ENCODE data around the gene DSCAML1. TPM values are rescaled to one million over a fixed set of nuclear protein-coding genes. Genes with fewer than 3 reads are reported as not detected.

The DSCAML1 gene
- total and polyA plus RNA-seq, 4 donors: 0.18 to 1.5 (median 1.1) TPM

- WGBS, 2 donors: 86 to 88% methylated on average over 6 of the region's 6 CpGs
- Histone ChIP-seq H3K4me3 (no peak overlapping the region), H3K27me3 (ENCODE audit: control insufficient read depth in 3 of 3, insufficient read depth in 3 of 3, low read length in 2 of 3) (peaks cover 0 to 3% (median 2%) of the 10 kb centered on the region in 3 donors), H3K27ac (ENCODE audit: low read depth in 1 of 2, low read length in 1 of 2) (no peak overlapping the region), H3K9ac (ENCODE audit: insufficient read depth in 1 of 2, low read length in 2 of 2) (no peak overlapping the region), H3K9me3 (ENCODE audit: control insufficient read depth in 4 of 4, insufficient read depth in 3 of 4, low read length in 3 of 4) (no peaks in the 10 kb centered on the region), H3K4me1 (ENCODE audit: control insufficient read depth in 5 of 5, insufficient read depth in 5 of 5, low read length in 5 of 5) (peaks cover 0 to 5% (median 0%) of the 10 kb centered on the region in 5 donors), H3K36me3 (ENCODE audit: control insufficient read depth in 4 of 4, insufficient read depth in 4 of 4, low read length in 4 of 4) (no peaks in the 10 kb centered on the region)
- DNase-seq (no peak), ATAC-seq (ENCODE audit: insufficient read depth, low FRiP score) (no peak)
- no peak for TF ChIP-seq CTCF (IDR thresholded peaks at IDR 0.05; ENCODE audit: control extremely low read depth, extremely low read depth)
Observed at GRCh38 chr11:117687776-117688175, 109.2 kb downstream of the DSCAML1 start.

- 78 to 92% methylated on average over 3 of the region's 3 CpGs for WGBS, 2 donors
- Histone ChIP-seq H3K4me3 (no peak overlapping the region), H3K27ac (ENCODE audit: low read depth in 1 of 2, low read length in 1 of 2) (no peak overlapping the region), H3K9me3 (ENCODE audit: control insufficient read depth in 4 of 4, insufficient read depth in 3 of 4, low read length in 3 of 4) (no peaks in the 10 kb centered on the region), H3K27me3 (ENCODE audit: control insufficient read depth in 3 of 3, insufficient read depth in 3 of 3, low read length in 2 of 3) (peaks cover 0 to 9% (median 2%) of the 10 kb centered on the region in 3 donors), H3K36me3 (ENCODE audit: control insufficient read depth in 4 of 4, insufficient read depth in 4 of 4, low read length in 4 of 4) (no peaks in the 10 kb centered on the region), H3K4me1 (ENCODE audit: control insufficient read depth in 5 of 5, insufficient read depth in 5 of 5, low read length in 5 of 5) (peaks cover 0 to 5% (median 0%) of the 10 kb centered on the region in 5 donors), H3K9ac (ENCODE audit: insufficient read depth in 1 of 2, low read length in 2 of 2) (no peak overlapping the region)
- DNase-seq (no peak), ATAC-seq (ENCODE audit: insufficient read depth, low FRiP score) (no peak)
- TF ChIP-seq CTCF (IDR thresholded peaks at IDR 0.05; ENCODE audit: control extremely low read depth, extremely low read depth): no peak
Observed at GRCh38 chr11:117686711-117687110, 110.3 kb downstream of the DSCAML1 start.

GRCh38 chr11:117685566-117685965, 111.5 kb downstream of the DSCAML1 start:
- Histone ChIP-seq H3K36me3 (ENCODE audit: control insufficient read depth in 4 of 4, insufficient read depth in 4 of 4, low read length in 4 of 4) (no peaks in the 10 kb centered on the region), H3K4me3 (no peak overlapping the region), H3K27me3 (ENCODE audit: control insufficient read depth in 3 of 3, insufficient read depth in 3 of 3, low read length in 2 of 3) (peaks cover 0 to 6% (median 2%) of the 10 kb centered on the region in 3 donors), H3K27ac (ENCODE audit: low read depth in 1 of 2, low read length in 1 of 2) (no peak overlapping the region), H3K9me3 (ENCODE audit: control insufficient read depth in 4 of 4, insufficient read depth in 3 of 4, low read length in 3 of 4) (no peaks in the 10 kb centered on the region), H3K9ac (ENCODE audit: insufficient read depth in 1 of 2, low read length in 2 of 2) (no peak overlapping the region), H3K4me1 (ENCODE audit: control insufficient read depth in 5 of 5, insufficient read depth in 5 of 5, low read length in 5 of 5) (peaks cover 0 to 2% (median 0%) of the 10 kb centered on the region in 5 donors)
- 79 to 91% methylated on average over 6 of the region's 6 CpGs for WGBS, 2 donors
- DNase-seq: no peak
- TF ChIP-seq CTCF (IDR thresholded peaks at IDR 0.05; ENCODE audit: control extremely low read depth, extremely low read depth): no peak
- ATAC-seq (ENCODE audit: insufficient read depth, low FRiP score): no peak

GRCh38 chr11:117684731-117685130, 112.3 kb downstream of the DSCAML1 start:
- WGBS, 2 donors: 79 to 88% methylated on average over 4 of the region's 4 CpGs
- DNase-seq (no peak), ATAC-seq (ENCODE audit: insufficient read depth, low FRiP score) (no peak)
- no peaks in the 10 kb centered on the region for H3K9me3 ChIP-seq (ENCODE audit: control insufficient read depth in 4 of 4, insufficient read depth in 3 of 4, low read length in 3 of 4)
- no peak overlapping the region for H3K27ac ChIP-seq (ENCODE audit: low read depth in 1 of 2, low read length in 1 of 2)
- H3K36me3 ChIP-seq (ENCODE audit: control insufficient read depth in 4 of 4, insufficient read depth in 4 of 4, low read length in 4 of 4): no peaks in the 10 kb centered on the region
- H3K4me3 ChIP-seq: no peak overlapping the region
- H3K9ac ChIP-seq (ENCODE audit: insufficient read depth in 1 of 2, low read length in 2 of 2): no peak overlapping the region
- H3K27me3 ChIP-seq (ENCODE audit: control insufficient read depth in 3 of 3, insufficient read depth in 3 of 3, low read length in 2 of 3): peaks cover 0 to 6% (median 2%) of the 10 kb centered on the region in 3 donors
- peaks cover 0 to 2% (median 0%) of the 10 kb centered on the region in 5 donors for H3K4me1 ChIP-seq (ENCODE audit: control insufficient read depth in 5 of 5, insufficient read depth in 5 of 5, low read length in 5 of 5)
- TF ChIP-seq CTCF (IDR thresholded peaks at IDR 0.05; ENCODE audit: control extremely low read depth, extremely low read depth): no peak
